ENCODE results near the gene METTL25B.

GRCh38 chr1:156680056-156680455, 48.2 kb upstream of the METTL25B start:
- TF ChIP-seq POLR2A (IDR thresholded peaks at IDR 0.05) (no peak), CTCF (IDR thresholded peaks at IDR 0.05) (no peak)
